ENCODE measurements around the gene MOGAT1.

DNA sequence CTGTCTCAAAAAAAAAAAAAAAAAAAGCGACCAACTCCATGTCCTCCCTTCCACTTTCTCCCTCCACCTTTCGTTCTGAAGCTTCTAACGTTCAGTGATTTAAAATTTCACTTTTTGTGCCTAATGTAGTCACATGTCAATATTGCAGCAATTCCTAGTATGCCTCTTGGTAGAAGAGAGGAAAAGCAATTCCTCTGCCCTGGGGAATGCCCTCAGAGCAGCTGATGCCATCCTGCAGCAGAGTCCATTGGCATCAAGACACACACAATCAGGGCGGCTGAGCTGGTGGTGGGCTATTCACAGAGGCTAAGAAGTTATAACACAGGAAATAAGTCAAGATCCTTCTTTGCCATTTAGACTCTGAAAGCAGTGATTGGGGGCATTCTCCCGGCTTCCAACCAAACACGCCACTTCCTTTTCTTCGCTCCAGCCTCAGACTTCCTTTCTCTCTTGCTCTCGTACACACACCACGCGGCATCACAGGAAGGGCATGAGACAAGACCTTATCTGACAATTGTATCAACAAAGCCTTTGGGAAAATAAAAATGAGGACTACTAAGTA, 71.9 kb downstream of the MOGAT1 start:
- no peak for TF ChIP-seq EZH2 (IDR thresholded peaks at IDR 0.05; ENCODE audit: insufficient read depth, poor library complexity, severe bottlenecking)
- TF ChIP-seq EZH2phosphoT487 (IDR thresholded peaks at IDR 0.05; ENCODE audit: insufficient read depth, low read depth), result no peak
